ENCODE data around the gene L3MBTL2.

L3MBTL2 gene

GRCh38 chr22:41237036-41237706 is 32.1 kb downstream of the L3MBTL2 start:
- H3K4me3 ChIP-seq (ENCODE audit: low read length), result no peak overlapping the region
- no peak for TF ChIP-seq CTCF (conservative IDR thresholded peaks at IDR 0.05; ENCODE audit: low read depth, low read length)
- DNase-seq (ENCODE audit: low read depth), result no peak

GRCh38 chr22:41237707-41238569 is 32.8 kb downstream of the L3MBTL2 start:
- H3K4me3 ChIP-seq (ENCODE audit: low read length), result no peak overlapping the region
- no peak for DNase-seq (ENCODE audit: low read depth)
- TF ChIP-seq CTCF (conservative IDR thresholded peaks at IDR 0.05; ENCODE audit: low read depth, low read length), result peak; percentile 53

DNA sequence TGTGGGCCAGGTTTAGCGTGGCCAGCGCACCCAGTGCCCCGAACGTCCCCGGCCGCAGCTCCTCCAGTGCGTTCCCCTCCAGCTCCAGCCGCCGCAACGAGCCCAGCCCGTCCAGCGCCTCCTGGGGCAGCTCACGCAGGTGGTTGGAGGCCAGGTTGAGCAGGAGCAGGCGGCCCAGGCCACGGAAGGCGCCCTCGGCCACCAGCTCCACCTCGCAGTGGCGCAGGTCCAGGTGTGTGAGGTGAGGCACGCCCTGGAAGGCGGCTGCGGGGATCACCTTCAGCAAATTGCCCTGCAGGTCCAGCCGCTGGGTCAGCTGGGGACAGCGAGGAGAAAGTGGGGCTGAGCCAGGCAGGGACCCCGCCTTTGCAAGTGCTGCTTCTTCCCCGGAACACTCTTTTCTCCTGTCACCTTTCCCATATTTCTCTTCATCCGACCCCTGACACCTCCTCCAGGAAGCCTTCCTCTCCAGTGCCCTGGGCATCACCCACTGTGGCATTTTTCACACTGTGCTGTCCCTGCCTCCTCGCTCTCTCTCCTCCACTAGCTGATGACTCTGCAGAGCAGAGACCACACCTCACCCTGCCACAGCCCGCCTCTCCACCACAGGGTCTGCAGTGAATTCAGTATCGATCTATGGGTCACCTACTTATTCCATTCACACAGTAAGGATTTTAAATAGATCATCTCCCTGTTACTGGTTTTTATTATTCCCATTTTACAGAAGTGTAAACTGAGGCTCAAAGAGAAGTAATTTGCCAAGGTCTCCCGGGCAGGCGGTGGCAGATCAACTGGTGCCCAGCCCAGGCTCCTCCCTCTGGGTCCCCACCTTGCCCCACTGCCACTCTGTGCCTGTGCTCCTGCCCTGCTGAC is 33.7 kb downstream of the L3MBTL2 start:
- DNase-seq (ENCODE audit: low read depth), result no peak
- no peak overlapping the region for H3K4me3 ChIP-seq (ENCODE audit: low read length)
- TF ChIP-seq CTCF (conservative IDR thresholded peaks at IDR 0.05; ENCODE audit: low read depth, low read length), result no peak

- H3K4me3 ChIP-seq (ENCODE audit: low read length), result no peak overlapping the region
- TF ChIP-seq CTCF (conservative IDR thresholded peaks at IDR 0.05; ENCODE audit: low read depth, low read length), result no peak
- DNase-seq (ENCODE audit: low read depth), result no peak
These were observed 34.5 kb downstream of the L3MBTL2 start for GRCh38 chr22:41239443-41240128.

DNA sequence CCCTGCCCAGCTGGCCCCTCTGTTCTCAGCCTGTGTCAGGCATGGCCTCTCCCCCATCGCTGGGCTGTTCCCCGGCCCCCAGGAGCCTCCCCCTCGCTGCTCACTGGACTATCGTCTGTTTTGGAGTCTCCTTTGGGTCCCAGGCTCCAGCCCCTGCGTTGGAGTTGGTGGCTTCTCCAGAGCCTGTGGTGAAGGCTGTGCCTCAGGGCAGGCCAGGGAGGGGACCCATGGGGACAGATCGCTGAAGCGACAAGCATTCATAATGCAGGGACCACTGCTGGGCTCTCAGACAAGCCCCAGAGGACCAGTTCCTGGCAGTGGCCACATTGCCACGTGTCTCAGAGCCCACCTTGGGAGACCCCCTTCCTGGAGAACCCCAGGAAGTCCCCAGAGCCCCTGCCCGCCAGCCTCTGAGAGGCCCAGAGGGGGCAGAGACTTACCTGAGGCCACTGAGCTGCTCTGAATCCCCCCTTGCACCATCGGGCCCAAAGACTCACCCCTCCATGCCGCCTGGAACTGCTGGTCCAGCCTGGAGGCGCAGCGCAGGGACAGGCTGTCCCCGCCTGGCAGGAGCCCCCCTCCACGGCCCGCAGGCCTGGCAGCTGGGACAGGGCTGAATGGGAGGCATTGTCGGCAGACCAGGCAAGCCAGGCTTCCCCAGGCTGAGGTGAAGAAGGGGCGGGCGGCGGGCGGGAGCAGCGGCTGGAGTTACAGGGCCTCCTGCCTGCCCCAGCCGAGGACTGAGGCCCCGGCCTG is 35.4 kb downstream of the L3MBTL2 start, which contains the start of gene CHADL:
TSS of gene CHADL (minus strand) at position 555 of the 756 bp plus-strand sequence. CDS start at position 505, 50 bp downstream.
- TF ChIP-seq CTCF (conservative IDR thresholded peaks at IDR 0.05; ENCODE audit: low read depth, low read length), result no peak
- H3K4me3 ChIP-seq (ENCODE audit: low read length), result no peak within 1 kb of the TSS
- no peak for DNase-seq (ENCODE audit: low read depth)

Data from retinal pigment epithelial cell (primary cell).